GM19099 (cell line): Measurements from ENCODE around the gene DRC7.

Source experiments
- POLR2A ChIP-seq: IDR thresholded peaks from 3 replicates; pipeline ENCODE4 v1.6.1; 2011; ENCODE audit warnings: low read depth; ENCODE audit not compliant: insufficient read length; ENCODE audit errors: extremely low read depth

Gene DRC7

GRCh38 chr16:57706717-57707116 is 12.1 kb downstream of the DRC7 start:
- no peak for TF ChIP-seq POLR2A

- TF ChIP-seq POLR2A, result no peak
These were observed 12.7 kb downstream of the DRC7 start for GRCh38 chr16:57707331-57707730.

- TF ChIP-seq POLR2A, result no peak
These were observed 13.6 kb downstream of the DRC7 start for GRCh38 chr16:57708168-57708567.

DNA sequence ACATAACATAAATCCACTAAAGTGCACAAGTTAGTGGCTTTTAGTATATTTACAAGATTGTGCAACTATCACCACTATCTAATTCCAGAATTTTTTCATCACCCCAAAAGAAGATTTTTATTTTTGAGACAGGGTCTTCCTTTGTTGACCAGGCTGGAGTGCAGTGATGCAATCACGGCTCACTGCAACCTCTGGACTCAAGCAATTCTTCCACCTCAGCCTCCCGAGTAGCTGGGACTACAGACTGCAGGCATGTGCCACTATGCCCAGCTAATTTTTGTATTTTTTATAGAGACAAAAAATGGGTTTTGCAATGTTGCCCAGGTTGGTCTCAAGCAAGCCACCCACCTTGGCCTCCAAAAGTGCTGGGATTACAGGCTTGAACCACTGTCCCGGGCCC is 15.1 kb downstream of the DRC7 start:
- no peak for TF ChIP-seq POLR2A

GRCh38 chr16:57711346-57711745 is 16.7 kb downstream of the DRC7 start:
- no peak for TF ChIP-seq POLR2A

DNA sequence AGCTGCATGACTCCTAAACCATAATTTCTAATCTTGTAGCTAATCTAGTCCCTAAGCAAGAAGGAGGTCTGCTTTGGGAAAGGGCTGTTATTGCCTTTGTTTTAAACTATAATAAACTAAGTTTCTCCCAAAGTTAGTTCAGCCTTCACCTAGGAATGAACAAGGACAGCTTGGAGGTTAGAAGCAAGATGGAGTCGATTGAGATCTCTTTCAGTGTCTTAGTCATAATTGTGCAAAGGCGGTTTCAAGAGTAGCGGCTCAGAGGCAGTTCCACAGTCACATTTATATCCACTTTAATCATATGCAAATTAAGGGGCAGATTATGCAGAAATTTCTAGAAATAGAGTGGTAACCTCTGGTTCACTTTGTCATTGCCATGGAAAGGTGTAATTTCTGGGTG is 17.4 kb downstream of the DRC7 start:
- TF ChIP-seq POLR2A, result no peak

- no peak for TF ChIP-seq POLR2A
These were observed 19.0 kb downstream of the DRC7 start for GRCh38 chr16:57713596-57713995.

DNA sequence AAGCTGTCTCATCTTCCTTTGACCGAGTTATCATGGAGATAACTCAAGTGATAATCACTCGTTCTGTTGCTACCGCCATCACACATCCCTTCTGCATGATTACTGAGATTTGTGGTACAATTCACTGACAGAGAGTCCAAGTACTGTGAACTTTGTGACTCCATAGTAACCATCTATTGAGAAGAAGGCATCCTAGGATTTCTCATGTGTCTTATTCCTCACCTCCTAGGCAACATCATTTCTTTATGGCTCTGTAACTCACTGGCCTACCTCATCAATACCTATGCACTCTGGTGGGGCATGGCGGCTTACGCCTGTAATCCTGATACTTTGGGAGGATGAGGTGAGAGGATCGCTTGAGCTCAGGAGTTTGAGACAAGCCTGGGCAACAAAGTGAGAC is 19.4 kb downstream of the DRC7 start:
- TF ChIP-seq POLR2A, result no peak

DNA sequence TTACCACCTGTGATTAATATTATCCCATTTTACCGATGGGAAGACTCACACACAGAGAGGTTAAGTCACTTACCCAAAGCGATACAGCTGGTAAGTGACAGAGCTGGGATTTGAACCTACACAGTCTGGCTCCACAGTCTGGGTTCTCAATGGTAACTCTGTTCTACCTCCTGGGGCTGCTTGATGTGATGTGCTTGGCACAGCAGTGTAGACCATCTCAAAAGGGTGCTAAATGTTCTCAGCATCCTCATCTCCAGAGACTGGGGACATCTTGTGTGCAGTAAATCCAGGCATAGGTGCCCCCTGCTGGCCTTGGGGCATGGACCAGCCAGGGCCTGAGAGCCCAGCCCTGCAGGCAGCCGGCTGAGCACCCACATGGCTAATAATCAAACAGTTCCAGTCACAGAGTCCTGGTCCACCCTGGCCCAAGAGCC is 25.6 kb downstream of the DRC7 start:
- TF ChIP-seq POLR2A, result no peak

DNA sequence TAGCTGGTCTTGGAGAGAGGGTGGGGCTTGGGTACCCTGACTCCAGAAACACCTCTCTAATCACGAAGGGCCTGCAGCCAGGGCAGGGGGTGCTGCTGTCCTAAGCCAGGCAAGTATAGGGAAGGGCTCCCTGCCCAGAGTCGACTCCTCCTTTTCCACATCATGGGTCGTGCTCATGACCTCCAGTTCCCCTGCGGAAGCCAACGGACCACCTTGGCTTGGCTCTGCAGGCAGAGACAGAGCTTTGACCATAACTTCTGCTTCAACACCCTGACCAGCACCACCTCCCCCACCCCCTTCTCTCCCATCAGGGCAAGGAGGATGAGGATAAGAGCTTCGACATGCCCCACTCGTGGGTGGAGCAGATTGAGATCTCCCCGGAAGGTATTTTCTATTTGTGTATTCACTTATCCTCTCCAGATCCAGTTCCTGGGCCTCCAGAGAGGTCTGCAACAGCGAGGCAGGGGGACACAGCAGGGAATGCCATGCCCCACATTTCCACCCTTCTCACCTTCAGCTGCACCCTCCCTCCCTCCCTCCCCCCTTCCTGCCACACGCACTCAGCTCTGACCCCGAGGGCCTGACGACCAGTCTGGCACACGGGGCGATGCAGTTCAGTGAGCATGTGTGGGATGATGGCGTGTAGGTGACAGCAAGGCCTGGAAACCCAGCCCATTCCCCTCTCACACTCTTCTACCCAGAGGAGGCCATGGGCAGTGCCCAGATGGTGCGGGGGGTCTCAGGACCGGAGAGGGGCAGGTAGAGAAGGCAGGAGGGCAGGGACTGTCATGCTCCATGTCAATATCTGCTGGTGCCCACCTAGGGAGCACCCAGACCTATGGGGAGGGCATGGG is 27.0 kb downstream of the DRC7 start:
- no peak for TF ChIP-seq POLR2A

GRCh38 chr16:57722210-57722499 is 27.5 kb downstream of the DRC7 start:
- TF ChIP-seq POLR2A, result no peak

GRCh38 chr16:57722651-57723050 is 28.0 kb downstream of the DRC7 start:
- no peak for TF ChIP-seq POLR2A

GRCh38 chr16:57723170-57723569 is 28.6 kb downstream of the DRC7 start:
- no peak for TF ChIP-seq POLR2A

DNA sequence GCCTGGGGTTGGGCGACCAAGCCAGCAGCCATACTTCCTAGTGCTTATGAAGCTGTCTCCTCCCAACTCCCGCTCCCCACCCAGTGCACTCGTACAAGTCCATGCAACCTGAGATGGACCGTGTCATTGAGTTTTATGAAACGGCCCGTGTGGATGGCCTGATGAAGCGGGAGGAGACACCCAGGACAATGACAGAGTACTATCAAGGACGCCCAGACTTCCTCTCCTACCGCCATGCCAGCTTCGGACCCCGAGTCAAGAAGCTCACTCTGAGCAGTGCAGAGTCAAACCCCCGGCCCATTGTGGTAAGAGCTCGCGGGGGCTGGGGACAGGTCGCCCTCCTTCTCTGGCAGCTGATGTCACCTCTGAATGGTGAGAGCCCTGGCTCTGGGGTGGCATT is 29.9 kb downstream of the DRC7 start:
- TF ChIP-seq POLR2A, result no peak

- no peak for TF ChIP-seq POLR2A
These were observed 30.5 kb downstream of the DRC7 start for GRCh38 chr16:57725151-57725550.

DNA sequence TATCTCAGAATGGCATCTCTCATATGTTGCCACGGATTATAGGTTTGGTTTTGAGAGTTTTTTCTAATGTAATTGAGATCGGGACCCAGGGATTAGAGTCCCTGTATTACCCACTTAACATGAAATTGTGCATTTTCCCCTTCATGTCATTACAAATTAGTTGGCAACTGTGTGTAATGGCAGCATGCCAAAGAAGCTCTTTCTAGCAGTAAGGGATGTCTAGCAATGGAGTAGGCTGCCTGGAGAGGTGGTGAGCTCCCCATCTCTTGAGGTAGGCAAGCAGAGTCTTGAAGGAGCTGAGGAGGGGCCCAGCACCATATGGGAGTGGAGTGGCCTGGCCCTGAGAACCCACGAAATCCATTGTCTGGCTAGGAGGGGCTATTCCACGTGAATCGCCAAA is 30.9 kb downstream of the DRC7 start:
- no peak for TF ChIP-seq POLR2A

- TF ChIP-seq POLR2A, result no peak
These were observed 31.4 kb downstream of the DRC7 start for GRCh38 chr16:57725976-57726375.
